ENCODE results near the gene CTR9.

CTR9 gene

DNA sequence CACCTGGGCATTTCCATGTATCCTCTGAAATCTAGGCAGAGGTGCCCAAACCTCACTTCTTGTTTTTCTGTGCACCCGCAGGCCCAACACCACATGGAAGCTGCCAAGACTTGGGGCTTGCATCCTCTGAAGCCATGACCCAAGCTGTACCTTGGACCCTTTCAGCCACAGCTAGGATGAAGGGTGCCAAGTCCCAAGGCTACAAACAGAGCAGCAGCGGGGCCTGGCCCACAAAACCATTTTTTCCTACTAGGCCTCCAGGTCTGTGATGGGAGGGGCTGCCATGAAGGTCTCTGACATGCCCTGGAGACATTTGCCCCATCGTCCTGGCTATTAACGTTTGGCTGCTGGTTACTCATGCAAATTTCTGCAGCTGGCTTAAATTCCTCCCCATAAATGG lies 78.1 kb downstream of the CTR9 start:
- no peak for DNase-seq

Measured in activated T-cell treated with anti-CD3 and anti-CD28 coated beads, Interleukin-2, amount 50 U/mL, for 48 hours (primary cell).